HG02588 (cell line): ENCODE data around the gene RFPL3.
"Not testable (repeated sequence)": the region's sequence is repeated elsewhere in the genome, so short reads cannot be mapped to it uniquely, and the experiment has no call there.

Source experiments
- ATAC-seq: cut with Tn5 transposase; IDR thresholded peaks from one replicate; pipeline ENCODE4 v1.9.1; 2021; ENCODE audit warnings: mild to moderate bottlenecking, moderate library complexity; ENCODE audit not compliant: unreplicated experiment

Gene RFPL3

DNA sequence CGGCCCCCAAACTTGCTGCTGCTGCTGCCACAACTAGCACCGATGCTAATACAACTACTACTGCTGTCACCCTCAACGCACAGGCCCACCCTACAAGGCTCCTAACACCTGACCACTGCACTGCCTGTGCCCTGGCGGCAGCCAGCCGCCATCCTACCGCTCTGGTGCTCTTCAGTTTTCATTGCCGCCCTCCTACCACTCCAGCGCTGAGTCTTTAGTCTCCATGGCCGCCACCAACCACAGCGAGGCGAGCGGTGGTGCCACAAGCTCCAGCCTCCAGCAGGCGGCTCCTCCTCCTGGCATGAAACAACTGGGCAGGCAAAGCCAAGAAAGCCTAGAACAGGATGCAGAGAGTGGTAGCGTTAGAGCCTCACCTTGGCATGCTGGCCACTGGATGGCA, 5.0 kb upstream of the RFPL3 start:
- no peak for ATAC-seq

DNA sequence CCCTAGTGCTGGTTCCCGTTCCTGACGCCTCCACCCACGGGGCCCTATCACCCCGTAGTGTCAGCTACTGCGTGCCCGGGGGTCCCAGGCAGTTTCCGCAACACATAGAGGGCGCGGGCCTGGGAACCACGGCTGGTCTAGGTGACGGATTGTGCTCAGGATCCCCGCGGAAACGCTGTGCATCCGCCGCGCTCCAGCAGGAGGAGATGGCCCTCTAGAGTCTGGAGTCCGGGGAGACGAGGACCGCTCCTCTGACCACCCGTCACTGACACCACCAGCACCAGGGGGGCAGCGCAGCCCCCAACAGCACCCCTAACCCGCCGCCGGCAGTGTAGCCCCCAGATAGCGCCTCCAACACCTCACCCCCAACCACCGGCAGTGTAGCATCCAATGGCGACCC, 4.4 kb upstream of the RFPL3 start:
- ATAC-seq, result no peak

GRCh38 chr22:32353840-32354239, 3.8 kb upstream of the RFPL3 start:
- no peak for ATAC-seq

DNA sequence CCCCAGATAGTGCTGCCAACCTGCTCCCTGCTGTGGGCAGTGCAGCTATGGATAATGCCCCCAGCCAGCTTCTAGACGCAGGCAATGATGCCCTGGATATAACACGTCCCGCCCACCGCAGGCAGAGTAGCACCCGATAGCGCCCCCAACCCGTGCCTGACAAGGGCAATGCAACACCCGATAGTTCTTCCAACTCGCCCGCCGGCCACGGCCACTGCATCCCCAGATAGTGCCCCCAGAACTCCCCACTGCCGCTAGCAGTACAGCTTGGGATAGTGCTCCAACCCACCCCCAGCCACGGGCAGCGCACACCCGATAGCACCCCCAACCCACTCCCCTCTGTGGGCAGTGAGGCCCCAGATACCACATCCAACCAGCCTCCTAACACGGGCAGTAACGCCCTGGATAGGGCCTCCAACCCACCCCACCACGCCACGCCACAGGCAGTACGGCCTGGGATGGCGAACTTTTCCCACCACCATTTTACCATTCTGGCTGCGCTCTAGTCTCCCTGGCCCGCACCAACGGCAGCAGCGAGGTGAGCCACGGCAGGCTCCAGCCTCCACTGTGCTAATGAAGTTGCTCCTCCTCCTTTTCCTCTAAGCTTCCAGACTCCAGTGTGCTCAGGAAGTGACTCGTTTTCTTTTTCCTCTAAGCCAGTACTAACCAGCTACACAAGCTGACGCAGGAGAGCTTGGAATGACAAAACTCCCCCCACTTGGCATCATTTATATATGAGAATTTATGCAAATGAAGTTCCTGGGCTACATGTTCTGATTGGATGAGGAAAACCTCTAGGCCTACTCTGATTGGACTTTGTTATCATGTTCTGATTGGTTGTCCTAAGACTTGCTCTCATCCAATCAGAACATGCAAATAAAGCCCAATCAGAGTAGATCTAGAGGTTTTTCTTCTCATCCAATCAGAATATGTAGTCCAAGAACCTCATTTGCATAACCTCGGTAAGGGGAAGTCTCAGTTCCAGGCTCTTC, 3.0 kb upstream of the RFPL3 start:
- ATAC-seq, result no peak

GRCh38 chr22:32355760-32356159, 1.9 kb upstream of the RFPL3 start:
- no peak for ATAC-seq

DNA sequence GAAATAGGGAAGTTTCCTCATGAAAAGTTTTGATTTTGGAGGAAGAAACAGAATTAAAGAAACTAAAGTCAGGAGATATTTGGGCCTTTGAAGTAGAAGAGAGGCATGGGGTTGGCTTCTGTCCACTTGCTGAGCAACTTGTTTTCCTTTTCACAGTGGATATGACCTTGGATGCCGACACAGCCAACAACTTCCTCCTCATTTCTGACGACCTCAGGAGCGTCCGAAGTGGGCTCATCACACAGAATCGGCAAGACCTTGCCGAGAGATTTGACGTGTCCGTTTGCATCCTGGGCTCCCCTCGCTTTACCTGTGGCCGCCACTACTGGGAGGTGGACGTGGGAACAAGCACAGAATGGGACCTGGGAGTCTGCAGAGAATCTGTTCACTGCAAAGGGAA, 2.4 kb downstream of the RFPL3 start:
- not testable (repeated sequence) for ATAC-seq

DNA sequence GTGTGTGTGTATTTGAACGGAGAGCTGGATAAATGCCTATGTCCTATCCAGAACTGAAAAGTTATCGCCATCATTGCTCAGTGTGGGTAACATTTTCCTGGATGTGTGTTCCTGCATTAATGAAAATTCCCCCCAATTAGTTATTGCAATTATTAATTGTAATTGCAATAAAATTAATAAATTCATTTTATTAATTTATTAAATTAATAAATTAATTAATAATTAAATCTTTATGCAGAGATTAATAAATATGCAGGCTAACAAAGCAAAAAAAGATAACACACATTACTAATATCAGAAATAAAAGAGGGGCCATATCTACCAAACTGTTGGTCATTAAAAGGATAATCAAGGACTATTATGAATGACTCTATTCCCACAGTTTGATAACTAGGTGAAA, 3.6 kb downstream of the RFPL3 start:
- ATAC-seq, result no peak

DNA sequence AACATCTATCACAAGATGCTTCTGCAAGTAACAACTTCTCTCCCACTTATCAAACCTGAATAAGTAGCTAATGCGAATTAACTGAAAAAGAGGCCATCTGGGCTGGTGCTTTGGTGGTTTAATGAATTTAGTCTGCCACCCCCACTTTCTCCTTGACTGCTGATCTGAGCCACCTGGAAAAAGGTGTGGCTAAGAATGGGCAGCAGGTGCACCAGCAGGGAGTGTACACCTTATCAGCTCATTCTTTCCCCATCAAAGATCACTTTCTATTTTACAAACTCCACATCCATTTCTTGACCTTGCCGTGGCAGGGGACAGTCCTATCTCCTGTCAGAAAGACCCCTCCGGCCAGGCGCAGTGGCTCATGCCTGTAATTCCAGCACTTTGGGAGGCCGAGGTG, 6.5 kb downstream of the RFPL3 start:
- no peak for ATAC-seq

- ATAC-seq, result no peak
These were observed 18.2 kb downstream of the RFPL3 start for GRCh38 chr22:32375678-32376450.

- no peak for ATAC-seq
These were observed 19.0 kb downstream of the RFPL3 start for GRCh38 chr22:32376681-32377080.

DNA sequence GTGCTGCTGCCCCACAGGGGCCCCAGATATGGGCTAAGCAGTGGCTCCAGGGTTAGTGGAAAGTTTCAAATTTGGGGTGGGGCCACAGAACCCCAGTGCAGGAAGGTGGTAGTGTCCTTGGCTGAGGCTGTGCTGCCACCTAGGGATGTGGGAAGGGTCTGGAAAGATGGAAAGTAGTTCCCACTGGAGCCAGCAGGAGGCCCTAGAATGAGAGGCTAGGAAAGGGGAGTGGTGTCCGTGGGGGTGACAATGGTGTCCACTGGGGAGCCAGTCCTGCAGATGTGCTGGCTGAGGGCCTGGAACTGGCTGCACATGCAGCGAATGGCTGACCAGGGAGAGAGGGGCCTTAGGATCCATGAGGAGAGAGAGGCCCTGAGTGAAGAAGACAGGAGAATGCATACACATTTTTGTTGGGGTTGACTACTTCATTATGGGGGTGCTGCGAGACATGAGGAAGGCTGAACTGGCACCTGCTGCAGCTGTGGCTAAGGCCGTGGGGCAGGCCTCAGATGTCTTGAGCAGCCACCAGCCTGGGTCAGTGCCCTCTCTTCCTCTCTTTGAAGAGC, 21.1 kb downstream of the RFPL3 start:
- ATAC-seq, result no peak

DNA sequence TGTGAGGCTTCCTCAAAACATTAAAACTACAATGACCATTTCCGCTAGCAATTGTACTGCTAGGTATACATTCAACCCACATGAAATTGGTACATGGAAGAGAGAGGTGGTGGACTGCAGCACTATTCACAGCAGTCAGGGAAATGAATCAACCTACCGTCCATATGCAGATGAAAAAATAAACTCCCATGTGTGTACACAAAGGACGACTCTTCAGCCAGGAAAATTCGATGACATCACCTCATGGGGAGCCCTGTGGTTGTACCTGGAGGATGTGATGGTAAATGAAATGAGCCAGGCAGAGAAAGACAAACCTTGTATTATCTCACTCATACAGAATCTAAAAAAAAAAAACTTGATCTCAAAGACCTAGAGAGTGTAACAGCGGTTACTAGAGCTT, 23.3 kb downstream of the RFPL3 start:
- no peak for ATAC-seq

DNA sequence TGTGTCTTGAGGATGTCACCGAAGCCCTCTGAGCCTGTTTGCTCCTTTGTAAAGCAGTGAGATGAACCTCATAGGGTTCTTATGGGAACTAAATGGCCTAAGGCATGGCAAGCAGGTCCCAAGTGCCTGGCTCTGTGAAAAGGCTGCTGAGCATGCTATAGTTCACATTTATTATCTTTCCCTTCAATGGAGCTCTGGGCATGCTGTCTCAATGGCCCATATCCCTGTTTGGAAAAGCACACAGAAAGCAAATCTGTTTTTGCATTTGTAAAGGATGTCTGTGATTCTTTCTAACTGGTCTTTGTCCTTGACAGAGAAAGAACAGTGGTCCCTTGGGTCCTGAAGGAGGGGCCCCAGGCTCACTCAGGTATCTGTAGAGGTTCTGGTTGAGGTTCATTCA, 28.0 kb downstream of the RFPL3 start:
- no peak for ATAC-seq

- ATAC-seq, result no peak
These were observed 32.0 kb downstream of the RFPL3 start for GRCh38 chr22:32389685-32390084.

GRCh38 chr22:32395107-32395506, 37.4 kb downstream of the RFPL3 start:
- no peak for ATAC-seq

GRCh38 chr22:32396255-32396654, 38.6 kb downstream of the RFPL3 start:
- ATAC-seq, result no peak

- no peak for ATAC-seq
These were observed 39.1 kb downstream of the RFPL3 start for GRCh38 chr22:32396746-32397145.

- ATAC-seq, result no peak
These were observed 43.8 kb downstream of the RFPL3 start for GRCh38 chr22:32401486-32401885.

DNA sequence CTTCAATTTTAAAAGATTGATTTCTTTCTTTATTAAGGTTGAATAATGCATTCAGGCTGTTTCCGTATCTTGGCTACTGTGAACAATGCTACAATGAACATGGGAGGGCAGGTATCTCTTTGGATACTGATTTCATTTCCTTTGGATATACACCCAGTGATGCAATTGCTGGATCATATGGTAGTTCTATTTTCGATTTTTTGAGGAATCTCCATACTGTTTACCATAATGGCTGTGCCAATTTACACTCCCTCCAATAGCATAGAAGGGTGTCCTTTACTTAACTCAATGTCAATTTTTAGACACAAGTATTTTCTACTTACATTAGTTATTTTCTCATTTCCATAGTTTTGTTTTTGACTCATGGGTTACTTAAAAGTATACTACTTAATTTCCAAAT, 46.4 kb downstream of the RFPL3 start:
- ATAC-seq, result no peak

DNA sequence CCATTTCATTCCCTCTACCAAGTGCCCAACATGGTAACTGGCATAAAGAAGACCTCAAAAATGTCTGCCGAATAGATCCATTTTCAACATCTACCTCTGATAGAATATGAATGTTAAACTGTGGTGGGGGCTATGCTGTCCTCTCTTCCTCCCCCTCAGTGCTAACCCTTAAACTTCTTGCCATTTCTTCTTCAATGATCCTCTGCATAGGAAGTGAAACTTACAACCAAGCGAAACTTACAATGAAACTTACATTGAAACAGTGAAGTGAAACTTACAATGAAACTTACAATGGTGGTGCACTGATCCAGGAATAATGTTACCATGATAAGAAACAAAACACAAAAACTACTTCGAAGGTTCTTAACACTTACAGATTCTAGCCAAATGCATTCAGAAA, 49.6 kb downstream of the RFPL3 start:
- ATAC-seq, result no peak

- no peak for ATAC-seq
These were observed 50.3 kb downstream of the RFPL3 start for GRCh38 chr22:32407936-32408335.

GRCh38 chr22:32409977-32410376, 52.3 kb downstream of the RFPL3 start:
- ATAC-seq, result no peak
